Naive thymus-derived CD4-positive, alpha-beta T cell (primary cell): Measurements from ENCODE around the gene TEX52. TPM values are rescaled to one million over a fixed set of nuclear protein-coding genes. Genes with fewer than 3 reads are reported as not detected.

Experiments
- ATAC-seq: fragments of 150-1000 bp; cut with Tn5 transposase; 2 replicates; pipeline ENCODE4 v1.10.0; 2021; ENCODE audit warnings: mild to moderate bottlenecking, moderate library complexity
- CTCF ChIA-PET: fragments of 350-600 bp; sonication (Branson Sonifier 250); formaldehyde crosslinking; loops from one replicate; lab custom pipeline; 2021; ENCODE audit warnings: antibody characterized with exemption; lab: Charles Lee
- POLR2A ChIA-PET: fragments of 350-600 bp; sonication (Branson Sonifier 250); formaldehyde crosslinking; loops from one replicate; lab custom pipeline; 2021; ENCODE audit warnings: antibody characterized with exemption, inconsistent platforms; lab: Charles Lee
- DNase-seq, 9 donors: peaks; one replicate each; pipeline versions ENCODE4 v3.0.0 to v3.0.0-alpha.2; 2020 to 2022; ENCODE audit warnings: mixed read lengths in 1 of 9
- H3K27ac ChIP-seq: one replicate; pipeline ENCODE4 v1.7.0; 2013; ENCODE audit warnings: mild to moderate bottlenecking, low read depth, low read length, moderate library complexity
- H3K27me3 ChIP-seq, 2 donors: one replicate each; pipeline ENCODE4 v1.7.0; 2013; ENCODE audit warnings: low read length in 2 of 2, mild to moderate bottlenecking in 2 of 2, moderate library complexity in 2 of 2; ENCODE audit not compliant: control insufficient read depth in 2 of 2, insufficient read depth in 2 of 2
- H3K36me3 ChIP-seq, 3 experiments: 1 replicate in 2 of 3; 2 replicates in 1 of 3; pipeline ENCODE4 v1.7.0; 2013; ENCODE audit warnings: low read length in 3 of 3, mild to moderate bottlenecking in 3 of 3, moderate library complexity in 1 of 3; ENCODE audit not compliant: insufficient read depth in 3 of 3, control insufficient read depth in 2 of 3
- H3K4me1 ChIP-seq, 2 donors: one replicate each; pipeline ENCODE4 v1.7.0; 2013; ENCODE audit warnings: low read length in 2 of 2, mild to moderate bottlenecking in 2 of 2, moderate library complexity in 1 of 2; ENCODE audit not compliant: control insufficient read depth in 2 of 2, insufficient read depth in 2 of 2
- H3K4me3 ChIP-seq: 2 replicates; pipeline ENCODE4 v1.7.0; 2013; ENCODE audit warnings: mild to moderate bottlenecking, low read length
- H3K9me3 ChIP-seq, 3 experiments: 1 replicate in 2 of 3; 2 replicates in 1 of 3; pipeline ENCODE4 v1.7.0; 2013; ENCODE audit warnings: low read length in 3 of 3; ENCODE audit not compliant: control insufficient read depth in 2 of 3
- H3K27ac Mint-ChIP-seq, 9 donors: one replicate each; pipeline ENCODE4 v1.8.0; 2020 to 2022; ENCODE audit warnings: mixed read lengths in 9 of 9, mild to moderate bottlenecking in 8 of 9, moderate library complexity in 5 of 9, inconsistent platforms in 2 of 9
- H3K27me3 Mint-ChIP-seq, 5 donors: one replicate each; pipeline ENCODE4 v1.8.0; 2021 to 2022; ENCODE audit warnings: mixed read lengths in 5 of 5, mild to moderate bottlenecking in 1 of 5
- H3K36me3 Mint-ChIP-seq, 5 donors: one replicate each; pipeline ENCODE4 v1.8.0; 2020 to 2022; ENCODE audit warnings: mixed read lengths in 5 of 5, mild to moderate bottlenecking in 3 of 5, inconsistent platforms in 1 of 5
- H3K4me1 Mint-ChIP-seq, 7 donors: one replicate each; pipeline ENCODE4 v1.8.0; 2020 to 2022; ENCODE audit warnings: mixed read lengths in 7 of 7, mild to moderate bottlenecking in 3 of 7, inconsistent platforms in 1 of 7
- H3K4me3 Mint-ChIP-seq, 10 donors: one replicate each; pipeline ENCODE4 v1.8.0; 2020 to 2022; ENCODE audit warnings: mild to moderate bottlenecking in 10 of 10, mixed read lengths in 10 of 10, moderate library complexity in 6 of 10, inconsistent platforms in 2 of 10
- H3K9me3 Mint-ChIP-seq, 11 donors: one replicate each; pipeline ENCODE4 v1.8.0; 2020 to 2022; ENCODE audit warnings: mixed read lengths in 11 of 11, mild to moderate bottlenecking in 4 of 11, inconsistent platforms in 1 of 11, moderate library complexity in 1 of 11
- intact Hi-C, 2 donors: fragments of 100-400 bp; cut with micrococcal nuclease; formaldehyde crosslinking; loops; one replicate each; pipeline ENCODE4 v1.15.1; 2023
- polyA plus RNA-seq, 2 donors: library from polyadenylated mRNA; unstranded; fragments of 300-500 nt; fragmentation: Illumina TruSeq; gene quantifications; one replicate each; pipeline ENCODE4 v1.2.3, GENCODE V29; 2021
- total RNA-seq, 6 experiments: library from RNA in 5 of 6; stranded (reverse) in 5 of 6; gene quantifications; 1 replicate in 5 of 6; 2 replicates in 1 of 6; pipeline ENCODE4 v1.2.3 and lab custom pipeline; 2021 to 2026

The TEX52 gene
- total and polyA plus RNA-seq, 7 experiments from 2014 or later: not detected

- POLR2A ChIA-PET: no interaction called here
- H3K4me3 Mint-ChIP-seq: no peak overlapping the region
- H3K36me3 Mint-ChIP-seq: peaks cover 5 to 45% (median 24%) of the 10 kb centered on the region in 5 donors
- H3K27ac Mint-ChIP-seq: no peak overlapping the region
- Histone ChIP-seq H3K4me1 (no peaks in the 10 kb centered on the region), H3K27me3 (no peaks in the 10 kb centered on the region), H3K36me3 (peaks cover 0 to 68% (median 8%) of the 10 kb centered on the region in 3 experiments), H3K4me3 (no peak overlapping the region), H3K27ac (no peak overlapping the region), H3K9me3 (no peaks in the 10 kb centered on the region)
- intact Hi-C loops: no loop called here
- CTCF ChIA-PET: no interaction called here
- no peaks in the 10 kb centered on the region for H3K9me3 Mint-ChIP-seq
- ATAC-seq (no peak), DNase-seq (no peak)
- H3K27me3 Mint-ChIP-seq: no peaks in the 10 kb centered on the region
- H3K4me1 Mint-ChIP-seq: peaks cover 0 to 6% (median 0%) of the 10 kb centered on the region in 7 donors
Observed at GRCh38 chr12:2841056-2841650, 15.7 kb downstream of the TEX52 start.

- Histone ChIP-seq H3K36me3 (peaks cover 0 to 40% (median 8%) of the 10 kb centered on the region in 3 experiments), H3K9me3 (no peaks in the 10 kb centered on the region), H3K27ac (no peak overlapping the region), H3K4me3 (no peak overlapping the region), H3K4me1 (no peaks in the 10 kb centered on the region), H3K27me3 (no peaks in the 10 kb centered on the region)
- intact Hi-C loops: no loop called here
- peak overlapping the region in 2 of 9 donors; percentile 2 to 51 for H3K27ac Mint-ChIP-seq
- DNase-seq (no peak), ATAC-seq (no peak)
- H3K4me1 Mint-ChIP-seq: peaks cover 0 to 19% (median 13%) of the 10 kb centered on the region in 7 donors
- no peaks in the 10 kb centered on the region for H3K9me3 Mint-ChIP-seq
- CTCF ChIA-PET: no interaction called here
- POLR2A ChIA-PET: interaction anchor here (0.9 kb wide), 1 partner anchor 8 kb away, joined by 3 read pairs; no protein-coding TSS in a partner anchor
- H3K27me3 Mint-ChIP-seq: no peaks in the 10 kb centered on the region
- no peak overlapping the region for H3K4me3 Mint-ChIP-seq
- peaks cover 2 to 33% (median 12%) of the 10 kb centered on the region in 5 donors for H3K36me3 Mint-ChIP-seq
Observed at GRCh38 chr12:2836574-2836973, 20.3 kb downstream of the TEX52 start.

- H3K4me1 ChIP-seq: no peaks in the 10 kb centered on the region
- no peak overlapping the region for H3K4me3 ChIP-seq
- Mint-ChIP-seq H3K36me3 (peaks cover 2 to 34% (median 14%) of the 10 kb centered on the region in 5 donors), H3K27ac (peak overlapping the region in 3 of 9 donors; percentile 14 to 56 (median 17)), H3K4me1 (peaks cover 0 to 19% (median 13%) of the 10 kb centered on the region in 7 donors), H3K9me3 (no peaks in the 10 kb centered on the region), H3K4me3 (no peak overlapping the region), H3K27me3 (no peaks in the 10 kb centered on the region)
- H3K9me3 ChIP-seq: no peaks in the 10 kb centered on the region
- POLR2A ChIA-PET: interaction anchor here (0.6 to 1.1 kb wide), 2 partner anchors 42 to 44 kb away, joined by 3 read pairs; no protein-coding TSS in a partner anchor
- intact Hi-C loops: no loop called here
- ATAC-seq (no peak), DNase-seq (no peak)
- CTCF ChIA-PET: no interaction called here
- H3K27ac ChIP-seq: no peak overlapping the region
- peaks cover 0 to 34% (median 8%) of the 10 kb centered on the region in 3 experiments for H3K36me3 ChIP-seq
- H3K27me3 ChIP-seq: no peaks in the 10 kb centered on the region
Observed at GRCh38 chr12:2835691-2836403, 21.0 kb downstream of the TEX52 start.

- H3K27ac Mint-ChIP-seq: peak within 1 kb of the TSS in 5 of 9 donors; percentile 10 to 82 (median 67)
Observed at GRCh38 chr12:2834581-2835491, 22.0 kb downstream of the TEX52 start, which contains the start of gene NRIP2. TSS of gene NRIP2 (minus strand) at chr12:2835035. CDS start at chr12:2834983, 52 bp downstream.

GRCh38 chr12:2833810-2834209, 23.0 kb downstream of the TEX52 start:
- no peak for ATAC-seq
- peaks cover 2 to 28% (median 12%) of the 10 kb centered on the region in 5 donors for H3K36me3 Mint-ChIP-seq
- CTCF ChIA-PET: no interaction called here

More at GRCh38 chr12:2834581-2835491, 22.0 kb downstream of the TEX52 start, which contains the start of gene NRIP2:
- no peaks in the 10 kb centered on the region for H3K4me1 ChIP-seq
- ATAC-seq (no peak), DNase-seq (no peak)
- no peaks in the 10 kb centered on the region for H3K9me3 ChIP-seq
- Mint-ChIP-seq H3K9me3 (no peaks in the 10 kb centered on the region), H3K27me3 (no peaks in the 10 kb centered on the region), H3K36me3 (peaks cover 2 to 38% (median 16%) of the 10 kb centered on the region in 5 donors), H3K4me3 (peak within 1 kb of the TSS in 1 of 10 donors; percentile 29), H3K4me1 (peaks cover 0 to 19% (median 13%) of the 10 kb centered on the region in 7 donors)
- H3K27ac ChIP-seq: no peak within 1 kb of the TSS
- no peaks in the 10 kb centered on the region for H3K27me3 ChIP-seq
- intact Hi-C loops: no loop called here
- ChIA-PET POLR2A (interaction anchor here (0.6 to 1.1 kb wide), 2 partner anchors 43 kb away, joined by 3 read pairs; no protein-coding TSS in a partner anchor), CTCF (no interaction called here)
- no peak within 1 kb of the TSS for H3K4me3 ChIP-seq
- peaks cover 0 to 29% (median 8%) of the 10 kb centered on the region in 3 experiments for H3K36me3 ChIP-seq

GRCh38 chr12:2833327-2833726, 23.5 kb downstream of the TEX52 start:
- no peak overlapping the region for H3K4me3 Mint-ChIP-seq
- H3K36me3 ChIP-seq: peaks cover 0 to 17% (median 13%) of the 10 kb centered on the region in 3 experiments
- CTCF ChIA-PET: no interaction called here

More at GRCh38 chr12:2833810-2834209, 23.0 kb downstream of the TEX52 start:
- no peaks in the 10 kb centered on the region for H3K4me1 ChIP-seq
- H3K4me3 Mint-ChIP-seq: no peak overlapping the region
- H3K36me3 ChIP-seq: peaks cover 0 to 20% (median 15%) of the 10 kb centered on the region in 3 experiments
- no peak for DNase-seq
- H3K9me3 ChIP-seq: no peaks in the 10 kb centered on the region
- H3K27ac ChIP-seq: no peak overlapping the region
- POLR2A ChIA-PET: no interaction called here
- intact Hi-C loops: no loop called here
- peaks cover 0 to 19% (median 13%) of the 10 kb centered on the region in 7 donors for H3K4me1 Mint-ChIP-seq
- H3K4me3 ChIP-seq: no peak overlapping the region
- no peaks in the 10 kb centered on the region for H3K9me3 Mint-ChIP-seq
- no peaks in the 10 kb centered on the region for H3K27me3 ChIP-seq
- no peaks in the 10 kb centered on the region for H3K27me3 Mint-ChIP-seq
- H3K27ac Mint-ChIP-seq: peak overlapping the region in 3 of 9 donors; percentile 4 to 76 (median 18)

More at GRCh38 chr12:2833327-2833726, 23.5 kb downstream of the TEX52 start:
- Histone ChIP-seq H3K27ac (no peak overlapping the region), H3K9me3 (no peaks in the 10 kb centered on the region), H3K27me3 (no peaks in the 10 kb centered on the region), H3K4me1 (no peaks in the 10 kb centered on the region), H3K4me3 (no peak overlapping the region)
- Mint-ChIP-seq H3K9me3 (no peaks in the 10 kb centered on the region), H3K36me3 (peaks cover 2 to 24% (median 12%) of the 10 kb centered on the region in 5 donors), H3K27me3 (no peaks in the 10 kb centered on the region), H3K4me1 (peaks cover 0 to 19% (median 13%) of the 10 kb centered on the region in 7 donors), H3K27ac (peak overlapping the region in 4 of 9 donors; percentile 18 to 86 (median 52))
- intact Hi-C loops: no loop called here
- DNase-seq (no peak), ATAC-seq (no peak)
- POLR2A ChIA-PET: no interaction called here
